Measurements from ENCODE around the gene MINDY4.

DNA sequence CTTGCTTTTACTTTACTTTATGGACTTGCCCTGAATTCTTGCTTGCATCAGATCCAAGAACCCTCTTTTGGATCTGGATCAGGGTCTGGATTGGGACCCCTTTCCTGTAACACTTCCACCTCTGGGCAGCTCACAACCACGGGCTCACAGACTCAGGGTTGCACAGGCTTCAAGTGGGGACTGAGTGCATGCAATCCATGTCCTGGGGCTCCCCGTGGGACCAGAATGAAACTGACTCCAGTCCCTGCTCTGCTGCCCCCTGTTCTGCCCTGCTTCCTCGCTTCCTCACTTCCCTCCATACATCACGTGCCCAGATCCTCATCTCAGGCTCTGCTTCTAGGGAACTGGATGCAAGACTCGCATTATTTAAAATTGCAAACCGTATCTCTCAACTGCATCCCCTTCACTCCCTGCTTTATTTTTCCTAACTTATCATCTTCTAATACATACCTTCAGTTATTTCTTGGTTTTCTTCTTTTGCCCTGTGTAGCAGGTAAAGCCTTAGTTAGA lies 42.6 kb upstream of the MINDY4 start:
- no peak for TF ChIP-seq DPF2 (CRISPR knock-in tag; IDR thresholded peaks at IDR 0.05; ENCODE audit: borderline replicate concordance, low read depth)
- no peak for TF ChIP-seq ELF1 (CRISPR knock-in tag; IDR thresholded peaks at IDR 0.05)
- no peak for TF ChIP-seq POLR2A (IDR thresholded peaks at IDR 0.05; ENCODE audit: insufficient read depth in 1 of 2, low read depth in 2 of 2, low read length in 2 of 2)
- TF ChIP-seq MAFF (IDR thresholded peaks at IDR 0.05; ENCODE audit: low read depth, low read length): no peak
- TF ChIP-seq SIX1 (CRISPR knock-in tag; IDR thresholded peaks at IDR 0.05; ENCODE audit: borderline replicate concordance): no peak
- no peak for TF ChIP-seq ASH2L (IDR thresholded peaks at IDR 0.05; ENCODE audit: insufficient read length, low read depth, low read length)
- TF ChIP-seq, protein P1, sequence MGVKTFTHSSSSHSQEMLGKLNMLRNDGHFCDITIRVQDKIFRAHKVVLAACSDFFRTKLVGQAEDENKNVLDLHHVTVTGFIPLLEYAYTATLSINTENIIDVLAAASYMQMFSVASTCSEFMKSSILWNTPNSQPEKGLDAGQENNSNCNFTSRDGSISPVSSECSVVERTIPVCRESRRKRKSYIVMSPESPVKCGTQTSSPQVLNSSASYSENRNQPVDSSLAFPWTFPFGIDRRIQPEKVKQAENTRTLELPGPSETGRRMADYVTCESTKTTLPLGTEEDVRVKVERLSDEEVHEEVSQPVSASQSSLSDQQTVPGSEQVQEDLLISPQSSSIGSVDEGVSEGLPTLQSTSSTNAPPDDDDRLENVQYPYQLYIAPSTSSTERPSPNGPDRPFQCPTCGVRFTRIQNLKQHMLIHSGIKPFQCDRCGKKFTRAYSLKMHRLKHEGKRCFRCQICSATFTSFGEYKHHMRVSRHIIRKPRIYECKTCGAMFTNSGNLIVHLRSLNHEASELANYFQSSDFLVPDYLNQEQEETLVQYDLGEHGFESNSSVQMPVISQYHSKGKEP (CRISPR knock-in tag; IDR thresholded peaks at IDR 0.05): no peak
- TF ChIP-seq FOSL1 (CRISPR knock-in tag; IDR thresholded peaks at IDR 0.05; ENCODE audit: borderline replicate concordance): no peak
- no peak for TF ChIP-seq ZNF274 (CRISPR knock-in tag; IDR thresholded peaks at IDR 0.05)
- no peak for TF ChIP-seq RAD21 (CRISPR knock-in tag; IDR thresholded peaks at IDR 0.05)
- TF ChIP-seq, protein P2, sequence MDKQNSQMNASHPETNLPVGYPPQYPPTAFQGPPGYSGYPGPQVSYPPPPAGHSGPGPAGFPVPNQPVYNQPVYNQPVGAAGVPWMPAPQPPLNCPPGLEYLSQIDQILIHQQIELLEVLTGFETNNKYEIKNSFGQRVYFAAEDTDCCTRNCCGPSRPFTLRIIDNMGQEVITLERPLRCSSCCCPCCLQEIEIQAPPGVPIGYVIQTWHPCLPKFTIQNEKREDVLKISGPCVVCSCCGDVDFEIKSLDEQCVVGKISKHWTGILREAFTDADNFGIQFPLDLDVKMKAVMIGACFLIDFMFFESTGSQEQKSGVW (CRISPR knock-in tag; IDR thresholded peaks at IDR 0.05; ENCODE audit: borderline replicate concordance): no peak

Data from HepG2 (cell line).